Tibial nerve (tissue), 3 donors: ENCODE measurements around the gene PLPP3.

Source experiments
- CTCF ChIP-seq, 5 experiments: fragments of 200-600 bp in 3 of 5; fragments of 450-650 bp in 2 of 5; sonication (generic) in 3 of 5; IDR thresholded peaks; one replicate each; pipeline ENCODE4 v1.5.1; 2016 to 2019; ENCODE audit warnings: antibody characterized with exemption in 5 of 5, mild to moderate bottlenecking in 3 of 5, moderate library complexity in 2 of 5
- POLR2A ChIP-seq, 2 donors: fragments of 450-650 bp; IDR thresholded peaks; one replicate each; pipeline ENCODE4 v1.6.1; 2017; ENCODE audit warnings: antibody characterized with exemption in 2 of 2, mild to moderate bottlenecking in 2 of 2, moderate library complexity in 2 of 2

GRCh38 chr1:56527548-56528302 lies 51.6 kb downstream of the PLPP3 start:
- TF ChIP-seq CTCF (IDR thresholded peaks at IDR 0.05) (no peak), POLR2A (IDR thresholded peaks at IDR 0.05) (no peak)
